CD4-positive, alpha-beta T cell treated with Interleukin-21 for 1 hour (primary cell): ENCODE data around the gene KCNMB2.
"Not testable (repeated sequence)": the region's sequence is repeated elsewhere in the genome, so short reads cannot be mapped to it uniquely, and the experiment has no call there.

Experiments used
- DNase-seq: peaks from one replicate; pipeline ENCODE4 v3.0.0-alpha.2; 2020

KCNMB2 gene

GRCh38 chr3:178707311-178708031, 171.2 kb downstream of the KCNMB2 start:
- no peak for DNase-seq

GRCh38 chr3:178709051-178709450, 172.8 kb downstream of the KCNMB2 start:
- no peak for DNase-seq

GRCh38 chr3:178711753-178712152, 175.5 kb downstream of the KCNMB2 start:
- DNase-seq = no peak

GRCh38 chr3:178712247-178712646, 176.0 kb downstream of the KCNMB2 start:
- DNase-seq = no peak

GRCh38 chr3:178714925-178715832, 178.9 kb downstream of the KCNMB2 start:
- no peak for DNase-seq

GRCh38 chr3:178718995-178719635, 182.9 kb downstream of the KCNMB2 start:
- no peak for DNase-seq

- DNase-seq = no peak
These were observed 196.6 kb downstream of the KCNMB2 start for GRCh38 chr3:178732824-178733223.

- no peak for DNase-seq
These were observed 198.9 kb downstream of the KCNMB2 start for GRCh38 chr3:178735032-178735674.

- no peak for DNase-seq
These were observed 200.1 kb downstream of the KCNMB2 start for GRCh38 chr3:178736300-178736699.

GRCh38 chr3:178739720-178740119, 203.5 kb downstream of the KCNMB2 start:
- no peak for DNase-seq

GRCh38 chr3:178741020-178741419, 204.8 kb downstream of the KCNMB2 start:
- DNase-seq = no peak

GRCh38 chr3:178743297-178743696, 207.1 kb downstream of the KCNMB2 start:
- DNase-seq = no peak

- DNase-seq = not testable (repeated sequence)
These were observed 209.8 kb downstream of the KCNMB2 start for GRCh38 chr3:178745861-178746655.

GRCh38 chr3:178748874-178749273, 212.6 kb downstream of the KCNMB2 start:
- no peak for DNase-seq

- DNase-seq = no peak
These were observed 213.2 kb downstream of the KCNMB2 start for GRCh38 chr3:178749471-178749870.

GRCh38 chr3:178750639-178751300, 214.5 kb downstream of the KCNMB2 start:
- DNase-seq = no peak

- DNase-seq = no peak
These were observed 216.6 kb downstream of the KCNMB2 start for GRCh38 chr3:178752843-178753242.

- DNase-seq = no peak
These were observed 218.7 kb downstream of the KCNMB2 start for GRCh38 chr3:178754852-178755510.

GRCh38 chr3:178761024-178761423, 224.8 kb downstream of the KCNMB2 start:
- DNase-seq = no peak

- DNase-seq = no peak
These were observed 225.2 kb downstream of the KCNMB2 start for GRCh38 chr3:178761461-178761860.

GRCh38 chr3:178762385-178762784, 226.1 kb downstream of the KCNMB2 start:
- no peak for DNase-seq
